Measurements from ENCODE around the gene SCGN. TPM values are rescaled to one million over a fixed set of nuclear protein-coding genes. Genes with fewer than 3 reads are reported as not detected.

The SCGN gene
- total and polyA plus RNA-seq, 10 donors = not detected

- 22 to 76% (median 55%) methylated on average over 1 of the region's 1 CpG for WGBS, 5 donors
- no peak overlapping the region for H3K4me3 ChIP-seq
- H3K36me3 ChIP-seq = no peaks in the 10 kb centered on the region
- H3K4me1 ChIP-seq = peaks cover 0 to 5% (median 0%) of the 10 kb centered on the region in 6 donors
- intact Hi-C loops (cut with DNase I; ENCODE audit: low total_unique reads) = no loop called here
- DNase-seq = no peak
- no peak overlapping the region for H3K27ac ChIP-seq
- H3K9me3 ChIP-seq = no peaks in the 10 kb centered on the region
- no peak for TF ChIP-seq CTCF (IDR thresholded peaks at IDR 0.05 in 8 of 11, conservative IDR thresholded peaks at IDR 0.05 in 3 of 11)
- peaks cover 0 to 71% (median 24%) of the 10 kb centered on the region in 7 donors for H3K27me3 ChIP-seq (replicated peaks in 1 of 7)
These were observed 2.4 kb upstream of the SCGN start for GRCh38 chr6:25649611-25650010.

- H3K4me1 ChIP-seq = peaks cover 0 to 11% (median 0%) of the 10 kb centered on the region in 6 donors
- WGBS, 5 donors = 47 to 91% (median 76%) methylated on average over 1 of the region's 1 CpG
- intact Hi-C loops (cut with DNase I; ENCODE audit: low total_unique reads) = no loop called here
- no peak overlapping the region for H3K4me3 ChIP-seq
- H3K27me3 ChIP-seq (replicated peaks in 1 of 7) = peaks cover 0 to 58% (median 23%) of the 10 kb centered on the region in 7 donors
- H3K9me3 ChIP-seq = no peaks in the 10 kb centered on the region
- H3K27ac ChIP-seq = no peak overlapping the region
- no peak for DNase-seq
- TF ChIP-seq POLR2A (IDR thresholded peaks at IDR 0.05) = no peak
- TF ChIP-seq POLR2AphosphoS5 (IDR thresholded peaks at IDR 0.05) = no peak
- no peak for TF ChIP-seq CTCF (IDR thresholded peaks at IDR 0.05 in 8 of 11, conservative IDR thresholded peaks at IDR 0.05 in 3 of 11)
- no peaks in the 10 kb centered on the region for H3K36me3 ChIP-seq
These were observed 3.7 kb downstream of the SCGN start for GRCh38 chr6:25655723-25656122.

GRCh38 chr6:25659633-25660368, 7.8 kb downstream of the SCGN start:
- no peak for DNase-seq
- no peak for TF ChIP-seq POLR2AphosphoS5 (IDR thresholded peaks at IDR 0.05)
- no peaks in the 10 kb centered on the region for H3K36me3 ChIP-seq
- no peak overlapping the region for H3K4me3 ChIP-seq
- 34 to 48% (median 45%) methylated on average over 4 of the region's 4 CpGs for WGBS, 5 donors
- H3K27me3 ChIP-seq (replicated peaks in 1 of 7) = peaks cover 0 to 26% (median 0%) of the 10 kb centered on the region in 7 donors
- H3K4me1 ChIP-seq = peaks cover 0 to 6% (median 0%) of the 10 kb centered on the region in 6 donors
- H3K9me3 ChIP-seq = no peaks in the 10 kb centered on the region
- no peak overlapping the region for H3K27ac ChIP-seq
- intact Hi-C loops (cut with DNase I; ENCODE audit: low total_unique reads) = no loop called here

GRCh38 chr6:25660512-25660911, 8.5 kb downstream of the SCGN start:
- Histone ChIP-seq H3K9me3 (no peaks in the 10 kb centered on the region), H3K36me3 (no peaks in the 10 kb centered on the region), H3K4me1 (peaks cover 0 to 6% (median 0%) of the 10 kb centered on the region in 6 donors), H3K27ac (no peak overlapping the region), H3K27me3 (replicated peaks in 1 of 7) (peaks cover 0 to 23% (median 0%) of the 10 kb centered on the region in 7 donors), H3K4me3 (no peak overlapping the region)
- intact Hi-C loops (cut with DNase I; ENCODE audit: low total_unique reads) = no loop called here
- TF ChIP-seq POLR2AphosphoS5 (IDR thresholded peaks at IDR 0.05) (no peak), CTCF (IDR thresholded peaks at IDR 0.05 in 8 of 11, conservative IDR thresholded peaks at IDR 0.05 in 3 of 11) (no peak), POLR2A (IDR thresholded peaks at IDR 0.05) (no peak)
- no peak for DNase-seq
